ENCODE data around the gene ZNF433.

DNA sequence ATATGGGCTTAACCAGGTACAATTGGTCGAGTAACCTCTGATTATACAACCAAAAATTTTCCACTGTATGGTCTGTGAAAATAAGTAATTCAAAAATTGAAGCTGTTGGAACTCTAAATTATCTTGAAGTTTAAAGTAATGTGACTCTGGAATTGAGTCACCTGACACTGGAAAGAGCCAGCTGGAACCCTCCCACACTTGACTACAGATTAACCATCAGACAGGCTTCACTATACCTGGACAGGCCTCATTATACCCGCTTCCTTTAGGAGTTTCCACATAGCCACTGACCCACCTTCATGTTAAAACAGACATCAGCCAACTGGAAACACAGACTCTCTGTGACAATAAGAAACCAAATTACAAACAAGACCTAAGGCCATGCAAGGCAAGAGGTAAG is 1.3 kb downstream of the ZNF433 start:
- TF ChIP-seq, protein P1, sequence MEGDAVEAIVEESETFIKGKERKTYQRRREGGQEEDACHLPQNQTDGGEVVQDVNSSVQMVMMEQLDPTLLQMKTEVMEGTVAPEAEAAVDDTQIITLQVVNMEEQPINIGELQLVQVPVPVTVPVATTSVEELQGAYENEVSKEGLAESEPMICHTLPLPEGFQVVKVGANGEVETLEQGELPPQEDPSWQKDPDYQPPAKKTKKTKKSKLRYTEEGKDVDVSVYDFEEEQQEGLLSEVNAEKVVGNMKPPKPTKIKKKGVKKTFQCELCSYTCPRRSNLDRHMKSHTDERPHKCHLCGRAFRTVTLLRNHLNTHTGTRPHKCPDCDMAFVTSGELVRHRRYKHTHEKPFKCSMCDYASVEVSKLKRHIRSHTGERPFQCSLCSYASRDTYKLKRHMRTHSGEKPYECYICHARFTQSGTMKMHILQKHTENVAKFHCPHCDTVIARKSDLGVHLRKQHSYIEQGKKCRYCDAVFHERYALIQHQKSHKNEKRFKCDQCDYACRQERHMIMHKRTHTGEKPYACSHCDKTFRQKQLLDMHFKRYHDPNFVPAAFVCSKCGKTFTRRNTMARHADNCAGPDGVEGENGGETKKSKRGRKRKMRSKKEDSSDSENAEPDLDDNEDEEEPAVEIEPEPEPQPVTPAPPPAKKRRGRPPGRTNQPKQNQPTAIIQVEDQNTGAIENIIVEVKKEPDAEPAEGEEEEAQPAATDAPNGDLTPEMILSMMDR (IDR thresholded peaks at IDR 0.05 in 8 of 11, conservative IDR thresholded peaks at IDR 0.05 in 3 of 11) = no peak
- TF ChIP-seq POLR2AphosphoS5 (IDR thresholded peaks at IDR 0.05) = no peak
- no peak for TF ChIP-seq POLR2A (IDR thresholded peaks at IDR 0.05)

All from spleen (tissue), 7 donors.